Activated naive CD4-positive, alpha-beta T cell treated with anti-CD3 and anti-CD28 coated beads, Interleukin-2, amount 50 U/mL, for 72 hours (primary cell): ENCODE data around the gene B9D2. TPM values are rescaled to one million over a fixed set of nuclear protein-coding genes. Genes with fewer than 3 reads are reported as not detected.

Experiments used
- ATAC-seq, 2 donors: fragments of 150-1000 bp; cut with Tn5 transposase; 2 replicates each; pipeline ENCODE4 v1.10.0; 2021; ENCODE audit warnings: mild to moderate bottlenecking in 2 of 2, moderate library complexity in 2 of 2
- DNase-seq, 2 donors: peaks; one replicate each; pipeline ENCODE4 v3.0.0; 2021 to 2022; ENCODE audit warnings: low spot score in 2 of 2
- H3K27ac Mint-ChIP-seq, 2 donors: one replicate each; pipeline ENCODE4 v1.8.0; 2022; ENCODE audit warnings: mild to moderate bottlenecking in 2 of 2, mixed read lengths in 2 of 2
- H3K36me3 Mint-ChIP-seq, 2 donors: one replicate each; pipeline ENCODE4 v1.8.0; 2022; ENCODE audit warnings: mixed read lengths in 2 of 2
- H3K9me3 Mint-ChIP-seq, 2 donors: one replicate each; pipeline ENCODE4 v1.8.0; 2022; ENCODE audit warnings: mixed read lengths in 2 of 2
- total RNA-seq, 2 donors: library from RNA; stranded (reverse); gene quantifications; one replicate each; pipeline ENCODE4 v1.2.3, GENCODE V29; 2022

Gene B9D2
- total RNA-seq, 2 donors from 2014 or later = 4.7 to 7.8 TPM

- DNase-seq (no peak), ATAC-seq (no peak)
- Mint-ChIP-seq H3K9me3 (no peaks in the 10 kb centered on the region), H3K27ac (peak overlapping the region; percentile 97 to 99), H3K36me3 (peaks cover 34 to 41% of the 10 kb centered on the region in 2 donors)
These were observed 52.3 kb downstream of the B9D2 start for GRCh38 chr19:41311613-41312012.

DNA sequence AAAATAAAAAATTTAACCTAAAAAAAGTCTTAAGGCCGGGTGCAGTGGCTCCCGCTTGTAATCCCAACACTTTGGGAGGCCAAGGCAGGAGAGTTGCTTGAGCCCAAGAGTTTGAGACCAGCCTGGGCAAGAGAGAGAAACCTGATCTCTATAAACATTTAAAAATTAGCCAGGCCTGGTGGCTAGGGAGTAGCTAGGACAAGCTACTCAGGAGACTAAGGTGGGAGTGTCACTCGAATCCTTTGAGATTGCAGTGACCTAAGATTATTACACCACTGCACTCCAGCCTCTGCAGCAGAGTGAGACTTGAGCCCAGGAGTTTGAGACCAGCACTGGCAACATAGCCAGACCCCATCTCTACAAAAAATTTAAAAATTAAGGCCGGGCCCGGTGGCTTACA, 52.9 kb downstream of the B9D2 start:
- Mint-ChIP-seq H3K36me3 (peaks cover 28 to 39% of the 10 kb centered on the region in 2 donors), H3K27ac (peak overlapping the region; percentile 97 to 99), H3K9me3 (no peaks in the 10 kb centered on the region)
- DNase-seq (no peak), ATAC-seq (no peak)

GRCh38 chr19:41310033-41310831, 53.7 kb downstream of the B9D2 start, which contains the start of gene CCDC97:
Gene CCDC97, plus strand, starts transcription at chr19:41310172. Its CDS starts 139 bp downstream, at chr19:41310311.
- peaks cover 30 to 39% of the 10 kb centered on the region in 2 donors for H3K36me3 Mint-ChIP-seq

DNA sequence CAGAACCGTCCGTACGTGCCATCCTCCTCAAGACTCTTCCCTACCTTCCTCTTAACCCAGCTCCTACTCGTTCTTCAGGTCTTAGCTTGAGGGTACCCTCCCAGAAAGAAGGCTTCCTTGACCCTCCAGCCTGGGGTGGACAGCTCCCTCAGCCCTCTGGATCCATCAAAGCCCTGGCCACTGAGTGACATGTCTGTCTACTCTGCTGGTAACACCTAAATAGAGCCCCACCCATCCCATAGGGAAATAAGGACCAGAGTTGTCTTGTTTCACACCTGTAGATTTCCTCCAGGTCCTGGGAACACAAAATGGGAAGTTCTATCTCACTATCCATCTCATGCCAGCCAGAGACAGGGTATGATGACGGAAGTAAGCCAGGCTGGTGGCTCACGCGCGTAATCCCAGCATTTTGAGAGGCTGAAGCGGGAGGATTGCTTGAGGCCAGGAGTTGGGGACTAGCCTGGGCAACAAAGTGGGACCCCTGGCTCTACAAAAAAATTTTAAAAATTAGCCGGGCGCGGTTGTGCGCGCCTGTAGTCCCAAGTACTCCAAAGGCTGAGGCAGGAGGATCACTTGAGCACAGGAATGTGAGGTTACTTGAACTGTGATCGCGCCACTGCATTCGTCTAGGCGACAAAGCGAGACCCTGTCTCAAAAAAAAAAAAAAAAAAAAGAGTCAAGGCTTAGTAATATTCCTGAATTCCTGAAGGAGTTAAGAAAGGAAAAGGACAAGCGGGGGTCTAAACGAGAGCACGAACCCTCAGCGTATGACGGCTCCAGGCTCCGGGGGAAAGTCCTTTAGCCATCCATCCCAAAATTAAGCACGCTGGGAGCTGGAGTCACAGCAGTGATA, 54.5 kb downstream of the B9D2 start:
- DNase-seq (no peak), ATAC-seq (peak; percentile 8 to 12)
- Mint-ChIP-seq H3K36me3 (peaks cover 34 to 45% of the 10 kb centered on the region in 2 donors), H3K9me3 (no peaks in the 10 kb centered on the region), H3K27ac (peak overlapping the region; percentile 97 to 99)

More at GRCh38 chr19:41310033-41310831, 53.7 kb downstream of the B9D2 start, which contains the start of gene CCDC97:
- H3K9me3 Mint-ChIP-seq = no peaks in the 10 kb centered on the region
- peak within 1 kb of the TSS; percentile 97 to 99 for H3K27ac Mint-ChIP-seq
- peak; percentile 72 to 74 for ATAC-seq
- DNase-seq = peak; percentile 86 to 92

GRCh38 chr19:41308450-41309179, 55.3 kb downstream of the B9D2 start:
- Mint-ChIP-seq H3K36me3 (peaks cover 41 to 51% of the 10 kb centered on the region in 2 donors), H3K27ac (peak overlapping the region; percentile 97 to 99), H3K9me3 (no peaks in the 10 kb centered on the region)
- peak; percentile 59 to 60 for ATAC-seq
- peak; percentile 88 to 97 for DNase-seq

DNA sequence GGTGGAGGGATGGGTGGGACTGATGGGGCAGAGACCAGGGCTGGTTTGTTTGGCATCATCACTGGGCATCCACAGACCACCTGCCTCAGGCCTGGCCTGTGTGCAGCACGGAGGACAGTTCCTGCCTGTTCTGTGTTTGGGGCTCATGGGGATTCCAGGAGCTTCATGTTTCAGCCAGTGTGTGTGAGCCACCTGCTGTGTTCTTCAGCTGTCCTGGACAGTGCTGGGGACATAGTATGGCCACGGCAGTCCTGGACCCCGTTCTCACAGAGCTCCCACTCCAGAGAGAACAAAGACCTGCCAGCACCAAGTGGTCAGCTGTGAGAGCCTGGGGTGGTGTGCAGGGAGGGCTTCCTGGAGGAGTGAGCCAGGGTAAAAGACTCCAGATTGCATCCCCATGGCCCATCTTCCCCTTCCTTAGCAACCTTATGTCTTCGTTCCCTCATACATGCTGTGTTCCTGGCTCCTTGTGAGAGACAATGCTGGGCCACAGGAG, 55.9 kb downstream of the B9D2 start:
- ATAC-seq = peak; percentile 3 to 8
- Mint-ChIP-seq H3K9me3 (no peaks in the 10 kb centered on the region), H3K27ac (peak overlapping the region; percentile 97 to 99), H3K36me3 (peaks cover 36 to 47% of the 10 kb centered on the region in 2 donors)
- DNase-seq = no peak

DNA sequence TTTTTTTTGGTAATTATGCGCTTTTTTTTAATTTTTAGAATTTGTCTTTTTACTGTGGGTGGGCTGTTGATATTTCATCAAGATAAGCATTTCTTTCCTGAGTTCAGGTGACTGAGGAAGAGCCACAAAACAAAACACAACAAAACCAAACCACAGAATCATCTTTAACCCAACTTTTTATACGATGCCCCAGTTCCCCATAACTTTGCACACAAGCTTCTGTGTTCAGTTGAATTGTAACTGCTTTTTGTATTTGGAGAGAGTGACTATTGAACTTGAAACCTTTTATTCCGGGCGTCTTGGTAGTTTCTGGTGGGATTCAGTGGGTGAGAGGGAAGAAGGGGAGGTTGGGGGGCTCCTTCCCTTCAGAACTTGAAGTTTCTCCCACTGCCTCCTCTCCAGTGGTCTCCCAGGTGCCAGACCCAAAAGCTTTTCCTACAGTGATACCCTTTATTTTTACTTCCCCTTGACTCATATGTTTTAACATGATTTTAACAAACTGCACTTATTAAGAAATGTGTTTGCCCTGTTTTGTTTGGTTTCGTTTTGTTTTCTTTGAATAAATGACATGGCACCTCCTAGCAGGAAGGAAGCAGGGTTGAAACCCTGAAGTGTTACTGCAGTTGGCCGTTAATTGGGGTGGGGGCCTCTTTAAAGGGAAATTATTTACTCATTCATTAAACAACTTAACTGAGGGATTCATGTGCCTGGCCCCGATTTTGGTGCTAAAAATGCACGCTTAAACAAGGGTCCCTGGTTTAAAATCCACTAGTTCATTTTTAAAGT, 56.7 kb downstream of the B9D2 start:
- H3K36me3 Mint-ChIP-seq = peaks cover 36 to 53% of the 10 kb centered on the region in 2 donors
- no peaks in the 10 kb centered on the region for H3K9me3 Mint-ChIP-seq
- H3K27ac Mint-ChIP-seq = peak overlapping the region; percentile 97 to 99
- ATAC-seq = no peak
- no peak for DNase-seq

DNA sequence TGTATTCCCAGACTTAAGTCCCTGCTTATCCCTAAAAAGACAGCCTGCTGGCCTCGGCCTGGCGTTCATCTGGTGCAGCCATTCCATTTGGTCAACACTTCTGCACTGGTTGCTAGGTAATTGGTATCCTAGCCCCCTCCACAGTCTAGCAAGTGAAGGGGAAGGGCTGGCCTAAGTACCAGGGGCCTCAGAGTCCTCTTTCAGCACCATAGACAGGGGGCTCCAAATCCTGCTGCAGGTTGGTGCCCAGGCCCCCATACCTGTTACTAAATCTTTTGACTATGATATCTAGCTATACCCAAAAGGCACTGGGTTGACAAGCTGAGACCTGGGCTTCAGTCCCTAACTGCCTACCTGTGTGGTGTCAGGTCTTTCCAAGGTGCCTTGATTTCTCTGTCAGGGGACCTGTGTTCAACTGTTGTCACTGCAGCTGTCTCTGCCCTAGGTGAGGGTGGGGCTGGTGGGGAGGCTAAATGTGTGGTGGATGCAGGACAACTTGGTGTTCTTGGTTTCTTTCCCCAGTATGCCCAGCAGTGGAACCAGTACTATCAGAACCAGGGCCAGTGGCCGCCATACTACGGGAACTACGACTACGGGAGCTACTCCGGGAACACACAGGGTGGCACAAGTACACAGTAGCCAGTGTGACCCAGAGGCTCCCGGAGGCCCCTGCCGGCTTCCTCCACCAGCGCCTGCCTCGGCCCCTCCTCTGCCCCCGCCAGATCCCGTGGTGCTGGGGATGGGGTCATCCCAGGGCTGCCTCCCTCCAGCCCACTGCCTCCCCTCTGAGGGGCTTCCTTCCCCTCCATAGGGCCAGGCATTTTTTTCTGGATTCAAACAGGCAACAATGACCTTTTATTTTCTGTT, 57.8 kb downstream of the B9D2 start:
- peak overlapping the region; percentile 97 to 99 for H3K27ac Mint-ChIP-seq
- ATAC-seq (no peak), DNase-seq (no peak)
- no peaks in the 10 kb centered on the region for H3K9me3 Mint-ChIP-seq
- peaks cover 43 to 58% of the 10 kb centered on the region in 2 donors for H3K36me3 Mint-ChIP-seq

- Mint-ChIP-seq H3K27ac (peak overlapping the region; percentile 85 to 89), H3K9me3 (no peaks in the 10 kb centered on the region), H3K36me3 (peaks cover 42 to 60% of the 10 kb centered on the region in 2 donors)
- DNase-seq (no peak), ATAC-seq (no peak)
These were observed 59.1 kb downstream of the B9D2 start for GRCh38 chr19:41304706-41305483.

Other genes with a start within 250 kb of the B9D2 start
- not detected for gene CYP2F1, start 249.7 kb downstream of the B9D2 start, total RNA-seq
- 1 to 10 TPM in 1 of 2 donors, under 1 TPM in 1; 0.91 to 2.0 TPM for gene CYP2S1, start 170.9 kb downstream of the B9D2 start, total RNA-seq
- gene AXL, start 144.9 kb downstream of the B9D2 start, total RNA-seq = under 1 TPM in 1 of 2 donors, not detected in 1; 0.74 TPM
- 100 to 1,000 TPM; 286 to 496 TPM for gene HNRNPUL1, start 99.8 kb downstream of the B9D2 start, total RNA-seq
- 10 to 100 TPM; 24.7 to 43.1 TPM for gene CCDC97, start 54.0 kb downstream of the B9D2 start, total RNA-seq
- gene TGFB1, start 10.2 kb downstream of the B9D2 start, total RNA-seq = 100 to 1,000 TPM in 1 of 2 donors, 10 to 100 TPM in 1; 73.4 to 126 TPM
- gene TMEM91, start 12.4 kb upstream of the B9D2 start, total RNA-seq = 10 to 100 TPM in 1 of 2 donors, 1 to 10 TPM in 1; 8.2 to 11.0 TPM
- gene EXOSC5, start 33.2 kb upstream of the B9D2 start, total RNA-seq = 10 to 100 TPM; 44.7 to 61.1 TPM
- gene BCKDHA, start 33.7 kb upstream of the B9D2 start, total RNA-seq = 10 to 100 TPM; 19.8 to 27.2 TPM
- under 1 TPM; 0.19 to 0.55 TPM for gene B3GNT8, start 63.2 kb upstream of the B9D2 start, total RNA-seq
- 10 to 100 TPM; 46.7 to 58.5 TPM for gene DMAC2, start 75.8 kb upstream of the B9D2 start, total RNA-seq
- not detected for gene ERICH4, start 79.0 kb upstream of the B9D2 start, total RNA-seq
- 10 to 100 TPM; 24.7 to 40.7 TPM for gene CEACAM21, start 212.0 kb upstream of the B9D2 start, total RNA-seq